Aorta (tissue), 5 donors: ENCODE measurements around the gene DDX23. TPM values are rescaled to one million over a fixed set of nuclear protein-coding genes. Genes with fewer than 3 reads are reported as not detected.
"Not testable (repeated sequence)": the region's sequence is repeated elsewhere in the genome, so short reads cannot be mapped to it uniquely, and the experiment has no call there.

Experiments used
- ATAC-seq: fragments of 200-7000 bp; cut with Tn5 transposase; one replicate; pipeline ENCODE4 v1.9.1; 2022; ENCODE audit warnings: moderate library complexity; ENCODE audit not compliant: low FRiP score
- DNase-seq, 2 donors: peaks; one replicate each; pipeline ENCODE4 v3.0.0-alpha.2; 2020
- H3K27ac ChIP-seq, 2 donors: one replicate each; pipeline ENCODE4 v1.5.1; 2013; ENCODE audit warnings: low read length in 2 of 2, mild to moderate bottlenecking in 2 of 2, moderate library complexity in 2 of 2, control low read depth in 1 of 2, inconsistent platforms in 1 of 2, low read depth in 1 of 2
- H3K27me3 ChIP-seq, 2 donors: one replicate each; pipeline ENCODE4 v1.6.1; 2013; ENCODE audit warnings: control low read depth in 1 of 2, low read length in 1 of 2, mild to moderate bottlenecking in 1 of 2, moderate library complexity in 1 of 2; ENCODE audit not compliant: insufficient read depth in 2 of 2, control insufficient read depth in 1 of 2
- H3K36me3 ChIP-seq, 2 donors: one replicate each; pipeline ENCODE4 v1.6.1; 2013; ENCODE audit warnings: control low read depth in 1 of 2, low read length in 1 of 2, mild to moderate bottlenecking in 1 of 2; ENCODE audit not compliant: insufficient read depth in 2 of 2, control insufficient read depth in 1 of 2
- H3K4me1 ChIP-seq, 2 donors: one replicate each; pipeline ENCODE4 v1.6.1; 2013; ENCODE audit warnings: low read length in 2 of 2, control low read depth in 1 of 2, mild to moderate bottlenecking in 1 of 2, moderate library complexity in 1 of 2; ENCODE audit not compliant: insufficient read depth in 2 of 2, control insufficient read depth in 1 of 2
- H3K4me3 ChIP-seq, 2 donors: one replicate each; pipeline ENCODE4 v1.5.1; 2013; ENCODE audit warnings: low read length in 2 of 2, control low read depth in 1 of 2, mild to moderate bottlenecking in 1 of 2
- H3K9me3 ChIP-seq: one replicate; pipeline ENCODE4 v1.6.1; 2013; ENCODE audit warnings: mild to moderate bottlenecking, low read length; ENCODE audit not compliant: control insufficient read depth
- WGBS, 2 donors: extraction: QIAGEN DNeasy Blood & Tissue Kit; methylation state at CpG; one replicate each; pipeline ENCODE4 v1.1.7; 2013; 5-methylcytosine and 5-hydroxymethylcytosine counted together
- intact Hi-C, 2 donors: fragments of 100-400 bp; cut with DNase I; formaldehyde crosslinking; loops; one replicate each; pipeline versions ENCODE4 v1.14.2 to v1.15.0; 2022
- polyA plus RNA-seq, 2 donors: library from polyadenylated mRNA; stranded (reverse); fragments of 200-250 nt; gene quantifications; one replicate each; pipeline ENCODE4 v1.2.3, GENCODE V29; 2013
- total RNA-seq, 2 donors: library from RNA; stranded (reverse); fragmentation: NEBNext Ultra II Directional; extraction: Animal tissue kit (Norgen Biotek cat#: 25700); gene quantifications; one replicate each; pipeline ENCODE4 v1.2.1, GENCODE V29; 2021
- donor health status: healthy with polysubstance abuse.
- donor health status: Bipolar disorder and iron deficiency.
- donor health status: DM: no; HTN: no; CAD: no.
- donor health status: DM: no; HTN: no; CAD: no.
- donor health status: DM: yes; HTN: yes; CAD: no.

The DDX23 gene
- total and polyA plus RNA-seq, 4 donors = 25.9 to 77.2 (median 50.2) TPM

DNA sequence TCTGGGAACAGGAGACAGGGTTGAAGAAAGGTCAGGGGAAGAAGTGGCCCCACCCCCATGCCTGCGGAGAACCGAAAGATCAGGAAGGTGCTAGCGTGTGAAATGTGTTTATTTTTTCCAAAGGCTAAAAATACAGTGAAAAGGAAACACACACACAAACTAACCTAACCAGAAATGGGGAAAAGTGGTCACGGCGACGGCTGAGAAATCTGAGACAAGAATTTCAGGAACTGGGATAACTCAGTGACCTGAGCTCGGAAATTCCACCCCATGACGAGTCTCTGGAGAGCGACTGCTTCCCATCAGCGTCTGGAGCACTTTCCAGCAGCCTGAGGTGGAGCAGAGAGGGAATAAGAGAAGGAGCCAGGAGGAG lies 30.3 kb upstream of the DDX23 start:
- no peaks in the 10 kb centered on the region for H3K9me3 ChIP-seq
- H3K27ac ChIP-seq = no peak overlapping the region
- DNase-seq (peak in 1 of 2 donors; percentile 69), ATAC-seq (no peak)
- H3K27me3 ChIP-seq = no peaks in the 10 kb centered on the region
- no peaks in the 10 kb centered on the region for H3K36me3 ChIP-seq
- no peak overlapping the region for H3K4me3 ChIP-seq
- intact Hi-C loops = no loop called here
- WGBS, 2 donors = 1 to 3% methylated on average over 10 of the region's 10 CpGs
- H3K4me1 ChIP-seq = no peaks in the 10 kb centered on the region

- H3K27me3 ChIP-seq = no peaks in the 10 kb centered on the region
- 32 to 33% methylated on average over 9 of the region's 9 CpGs for WGBS, 2 donors
- DNase-seq (no peak), ATAC-seq (no peak)
- H3K4me3 ChIP-seq = no peak overlapping the region
- H3K36me3 ChIP-seq = no peaks in the 10 kb centered on the region
- H3K27ac ChIP-seq = no peak overlapping the region
- no peaks in the 10 kb centered on the region for H3K4me1 ChIP-seq
- H3K9me3 ChIP-seq = no peaks in the 10 kb centered on the region
- intact Hi-C loops = no loop called here
These were observed 29.8 kb upstream of the DDX23 start for GRCh38 chr12:48881686-48882314.

- H3K27ac ChIP-seq = no peak overlapping the region
- no peaks in the 10 kb centered on the region for H3K27me3 ChIP-seq
- H3K4me1 ChIP-seq = no peaks in the 10 kb centered on the region
- no peaks in the 10 kb centered on the region for H3K9me3 ChIP-seq
- ATAC-seq = no peak
- no peak overlapping the region for H3K4me3 ChIP-seq
- H3K36me3 ChIP-seq = no peaks in the 10 kb centered on the region
- 83 to 88% methylated on average over 9 of the region's 9 CpGs for WGBS, 2 donors
- intact Hi-C loops = no loop called here
- no peak for DNase-seq
These were observed 28.7 kb upstream of the DDX23 start for GRCh38 chr12:48880647-48881046.

DNA sequence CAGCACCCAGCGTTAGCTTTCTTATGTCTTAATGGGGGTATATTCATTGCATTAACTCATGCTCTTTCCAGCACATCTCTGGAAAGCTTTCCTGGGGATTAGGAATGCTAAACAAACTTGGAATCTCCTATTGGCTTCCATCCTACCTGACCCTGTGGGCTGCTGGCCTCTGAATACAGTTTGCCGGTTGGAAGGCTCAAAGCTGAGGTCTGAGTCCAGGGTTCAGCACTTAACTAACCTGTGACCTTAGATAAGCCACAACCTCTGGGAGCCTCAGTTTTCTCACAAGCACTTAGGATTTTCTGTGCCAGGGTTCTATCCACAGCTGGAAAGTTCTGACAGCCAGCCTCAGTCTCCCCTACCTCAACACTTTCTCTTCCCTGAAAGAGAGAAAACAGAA lies 26.6 kb upstream of the DDX23 start:
- Histone ChIP-seq H3K4me3 (no peak overlapping the region), H3K9me3 (no peaks in the 10 kb centered on the region), H3K4me1 (no peaks in the 10 kb centered on the region), H3K36me3 (no peaks in the 10 kb centered on the region), H3K27me3 (no peaks in the 10 kb centered on the region), H3K27ac (no peak overlapping the region)
- ATAC-seq (no peak), DNase-seq (no peak)
- WGBS, 2 donors = 46 to 65% methylated on average over 2 of the region's 2 CpGs
- intact Hi-C loops = no loop called here

DNA sequence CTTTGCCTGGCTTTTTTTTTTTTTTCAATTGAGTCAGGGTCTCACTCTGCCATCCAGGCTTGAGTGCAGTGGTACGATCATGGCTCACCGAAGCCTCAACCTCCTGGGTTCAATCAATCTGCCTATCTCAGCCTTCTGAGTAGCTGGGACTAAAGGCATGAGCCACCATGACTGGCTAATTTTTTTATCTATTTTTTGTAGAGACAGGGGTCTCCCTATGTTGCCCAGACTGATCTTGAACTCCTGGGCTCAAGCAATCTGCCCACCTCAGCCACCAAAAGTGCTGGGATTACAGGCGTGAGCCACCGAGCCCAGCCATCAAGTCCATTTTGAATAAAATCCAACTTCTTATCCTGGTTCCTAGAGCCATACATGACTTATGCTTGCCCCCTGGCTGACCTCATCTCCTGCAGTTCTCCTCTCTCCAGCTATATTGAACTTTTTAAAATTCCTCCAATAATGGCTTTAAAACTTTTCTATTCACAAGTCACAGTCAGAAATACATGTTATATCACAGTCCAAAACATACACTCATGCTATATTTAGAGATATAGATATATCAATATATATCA lies 24.1 kb upstream of the DDX23 start:
- Histone ChIP-seq H3K4me1 (no peaks in the 10 kb centered on the region), H3K36me3 (no peaks in the 10 kb centered on the region), H3K27ac (no peak overlapping the region), H3K27me3 (no peaks in the 10 kb centered on the region), H3K4me3 (no peak overlapping the region), H3K9me3 (no peaks in the 10 kb centered on the region)
- 49 to 81% methylated on average over 4 of the region's 4 CpGs for WGBS, 2 donors
- ATAC-seq (no peak), DNase-seq (no peak)
- intact Hi-C loops = no loop called here

GRCh38 chr12:48873534-48873933 lies 21.6 kb upstream of the DDX23 start:
- ATAC-seq, H3K27me3 ChIP-seq, H3K9me3 ChIP-seq, DNase-seq, intact Hi-C loops, H3K4me1 ChIP-seq, H3K36me3 ChIP-seq, H3K27ac ChIP-seq, H3K4me3 ChIP-seq: not testable (repeated sequence)
- WGBS, 2 donors = 89 to 93% methylated on average over 8 of the region's 8 CpGs

DNA sequence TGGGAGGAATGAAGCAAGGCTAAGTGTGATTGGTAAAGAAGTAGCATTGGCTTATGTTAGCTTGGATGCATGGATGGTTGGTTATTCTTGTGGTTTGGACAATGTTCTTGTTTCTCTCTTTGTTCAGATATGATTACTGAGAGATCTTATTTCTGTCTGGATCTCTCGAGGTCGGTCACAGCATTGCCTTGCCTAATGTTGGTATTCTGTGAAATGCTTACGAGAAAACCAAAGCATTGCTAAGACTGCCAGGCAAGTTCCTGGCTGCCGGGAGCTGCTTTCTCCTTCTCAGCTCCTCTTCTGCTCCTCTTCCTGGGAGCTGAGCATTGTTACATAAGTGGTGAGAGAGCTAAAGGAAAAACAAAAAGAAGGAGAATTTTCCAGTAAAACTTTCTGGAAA lies 21.1 kb upstream of the DDX23 start:
- Histone ChIP-seq H3K36me3 (no peaks in the 10 kb centered on the region), H3K4me3 (no peak overlapping the region), H3K4me1 (no peaks in the 10 kb centered on the region), H3K27ac (no peak overlapping the region), H3K27me3 (no peaks in the 10 kb centered on the region), H3K9me3 (no peaks in the 10 kb centered on the region)
- ATAC-seq (no peak), DNase-seq (no peak)
- 70 to 81% methylated on average over 4 of the region's 4 CpGs for WGBS, 2 donors
- intact Hi-C loops = no loop called here

- 61 to 69% methylated on average over 2 of the region's 2 CpGs for WGBS, 2 donors
- H3K27ac ChIP-seq = no peak overlapping the region
- ATAC-seq (no peak), DNase-seq (no peak)
- no peaks in the 10 kb centered on the region for H3K4me1 ChIP-seq
- no peaks in the 10 kb centered on the region for H3K9me3 ChIP-seq
- intact Hi-C loops = no loop called here
- no peak overlapping the region for H3K4me3 ChIP-seq
- no peaks in the 10 kb centered on the region for H3K27me3 ChIP-seq
- H3K36me3 ChIP-seq = no peaks in the 10 kb centered on the region
These were observed 17.2 kb upstream of the DDX23 start for GRCh38 chr12:48869191-48869590.

DNA sequence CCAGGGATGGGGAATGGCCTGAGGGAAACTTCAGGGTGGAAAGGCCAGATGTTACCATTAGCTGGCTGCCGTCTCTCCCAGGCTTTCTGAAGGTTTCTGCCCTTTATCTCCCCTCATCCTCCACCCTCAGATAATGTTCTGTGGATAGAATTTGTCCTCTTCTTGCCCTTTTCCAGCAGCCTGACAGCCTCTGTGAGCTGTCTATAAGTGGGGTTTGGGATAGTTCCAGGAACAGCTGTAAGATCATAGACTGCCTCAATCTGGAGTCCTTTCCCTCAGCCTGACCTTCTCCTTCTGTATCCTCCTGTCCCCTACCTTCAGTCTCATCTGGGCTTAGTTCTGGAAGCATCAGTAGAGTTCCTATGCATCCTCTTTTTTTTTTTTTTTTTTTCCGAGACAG lies 16.5 kb upstream of the DDX23 start:
- ATAC-seq (no peak), DNase-seq (no peak)
- no peak overlapping the region for H3K27ac ChIP-seq
- H3K9me3 ChIP-seq = no peaks in the 10 kb centered on the region
- no peaks in the 10 kb centered on the region for H3K4me1 ChIP-seq
- intact Hi-C loops = no loop called here
- 91 to 97% methylated on average over 2 of the region's 2 CpGs for WGBS, 2 donors
- H3K36me3 ChIP-seq = no peaks in the 10 kb centered on the region
- H3K4me3 ChIP-seq = no peak overlapping the region
- no peaks in the 10 kb centered on the region for H3K27me3 ChIP-seq
